SJSA1 (cell line): ENCODE data around the gene C10orf143. TPM values are rescaled to one million over a fixed set of nuclear protein-coding genes. Genes with fewer than 3 reads are reported as not detected.
"Not testable (repeated sequence)": the region's sequence is repeated elsewhere in the genome, so short reads cannot be mapped to it uniquely, and the experiment has no call there.

Experiments used
- DNase-seq, 2 experiments: peaks; one replicate each; pipeline ENCODE4 v3.0.0-alpha.2; 2015 to 2020; ENCODE audit warnings: low spot score in 2 of 2, low read depth in 1 of 2
- H3K27ac ChIP-seq: fragments of 250-450 bp; sonication (Bioruptor Pico); 2 replicates; pipeline ENCODE4 v1.5.1; 2020; ENCODE audit warnings: mild to moderate bottlenecking, moderate library complexity
- H3K27me3 ChIP-seq: fragments of 250-450 bp; sonication (Bioruptor Pico); replicated peaks from 2 replicates; pipeline ENCODE4 v1.5.1; 2020; ENCODE audit warnings: mild to moderate bottlenecking, moderate library complexity
- H3K36me3 ChIP-seq: fragments of 250-450 bp; sonication (Bioruptor Pico); 2 replicates; pipeline ENCODE4 v1.5.1; 2020; ENCODE audit warnings: mild to moderate bottlenecking
- H3K4me1 ChIP-seq: fragments of 250-450 bp; sonication (Bioruptor Pico); replicated peaks from 2 replicates; pipeline ENCODE4 v1.6.1; 2021; ENCODE audit warnings: mild to moderate bottlenecking
- H3K4me3 ChIP-seq: fragments of 250-450 bp; sonication (Bioruptor Pico); 2 replicates; pipeline ENCODE4 v1.5.1; 2020; ENCODE audit warnings: mild to moderate bottlenecking
- H3K9me3 ChIP-seq: fragments of 250-450 bp; sonication (Bioruptor Pico); replicated peaks from 2 replicates; pipeline ENCODE4 v1.5.1; 2020; ENCODE audit warnings: mild to moderate bottlenecking
- total RNA-seq: library from RNA; depleted of rRNA; stranded (reverse); fragments of >200 nt; shearing (Covaris generic); gene quantifications from 2 replicates; pipeline ENCODE4 v1.2.3, GENCODE V29; 2014

The C10orf143 gene
- total RNA-seq, 1 experiment from 2014 or later = 0.16 TPM

GRCh38 chr10:130099344-130099743 lies 11.3 kb downstream of the C10orf143 start:
- no peak for DNase-seq
- Histone ChIP-seq H3K4me1 (no peaks in the 10 kb centered on the region), H3K9me3 (no peaks in the 10 kb centered on the region), H3K36me3 (no peaks in the 10 kb centered on the region), H3K4me3 (no peak overlapping the region), H3K27ac (no peak overlapping the region), H3K27me3 (no peaks in the 10 kb centered on the region)

GRCh38 chr10:130090565-130090964 lies 20.1 kb downstream of the C10orf143 start:
- not testable (repeated sequence) for H3K27me3 ChIP-seq, H3K4me3 ChIP-seq, H3K9me3 ChIP-seq, H3K36me3 ChIP-seq, H3K4me1 ChIP-seq, DNase-seq, H3K27ac ChIP-seq

- Histone ChIP-seq H3K27me3 (no peaks in the 10 kb centered on the region), H3K4me1 (no peaks in the 10 kb centered on the region), H3K27ac (no peak overlapping the region), H3K36me3 (no peaks in the 10 kb centered on the region), H3K4me3 (no peak overlapping the region), H3K9me3 (no peaks in the 10 kb centered on the region)
- DNase-seq = no peak
Observed at GRCh38 chr10:130080461-130080814, 30.2 kb downstream of the C10orf143 start.

- Histone ChIP-seq H3K9me3 (no peaks in the 10 kb centered on the region), H3K27me3 (no peaks in the 10 kb centered on the region), H3K4me1 (no peaks in the 10 kb centered on the region), H3K27ac (no peak overlapping the region), H3K36me3 (no peaks in the 10 kb centered on the region), H3K4me3 (no peak overlapping the region)
- DNase-seq = no peak
Observed at GRCh38 chr10:130079614-130080460, 30.8 kb downstream of the C10orf143 start.

GRCh38 chr10:130078120-130078519 lies 32.5 kb downstream of the C10orf143 start:
- DNase-seq = no peak
- Histone ChIP-seq H3K27me3 (no peaks in the 10 kb centered on the region), H3K4me1 (no peaks in the 10 kb centered on the region), H3K9me3 (no peaks in the 10 kb centered on the region), H3K36me3 (no peaks in the 10 kb centered on the region), H3K4me3 (no peak overlapping the region), H3K27ac (no peak overlapping the region)

GRCh38 chr10:130076681-130077080 lies 33.9 kb downstream of the C10orf143 start:
- H3K9me3 ChIP-seq = no peaks in the 10 kb centered on the region
- DNase-seq = no peak

GRCh38 chr10:130074639-130075038 lies 36.0 kb downstream of the C10orf143 start:
- H3K27ac ChIP-seq = no peak overlapping the region
- no peaks in the 10 kb centered on the region for H3K9me3 ChIP-seq
- H3K4me3 ChIP-seq = no peak overlapping the region
- H3K27me3 ChIP-seq = no peaks in the 10 kb centered on the region
- no peak for DNase-seq
- no peaks in the 10 kb centered on the region for H3K36me3 ChIP-seq
- no peaks in the 10 kb centered on the region for H3K4me1 ChIP-seq

More at GRCh38 chr10:130076681-130077080, 33.9 kb downstream of the C10orf143 start:
- Histone ChIP-seq H3K4me3 (no peak overlapping the region), H3K27me3 (no peaks in the 10 kb centered on the region), H3K27ac (no peak overlapping the region), H3K4me1 (no peaks in the 10 kb centered on the region), H3K36me3 (no peaks in the 10 kb centered on the region)

GRCh38 chr10:130073912-130074311 lies 36.7 kb downstream of the C10orf143 start:
- Histone ChIP-seq H3K36me3 (no peaks in the 10 kb centered on the region), H3K9me3 (no peaks in the 10 kb centered on the region), H3K27ac (no peak overlapping the region), H3K27me3 (no peaks in the 10 kb centered on the region), H3K4me1 (no peaks in the 10 kb centered on the region), H3K4me3 (no peak overlapping the region)
- DNase-seq = no peak

GRCh38 chr10:130072247-130072646 lies 38.4 kb downstream of the C10orf143 start:
- Histone ChIP-seq H3K4me3 (no peak overlapping the region), H3K27me3 (no peaks in the 10 kb centered on the region), H3K36me3 (no peaks in the 10 kb centered on the region), H3K4me1 (no peaks in the 10 kb centered on the region), H3K27ac (no peak overlapping the region), H3K9me3 (no peaks in the 10 kb centered on the region)
- no peak for DNase-seq

- Histone ChIP-seq H3K27ac (no peak overlapping the region), H3K4me3 (no peak overlapping the region), H3K36me3 (no peaks in the 10 kb centered on the region), H3K27me3 (no peaks in the 10 kb centered on the region), H3K9me3 (0 out of 2 replicates have a peak, but pooled peaks cover 2% of the 10 kb centered on the region), H3K4me1 (no peaks in the 10 kb centered on the region)
- no peak for DNase-seq
Observed at GRCh38 chr10:130067893-130068292, 42.7 kb downstream of the C10orf143 start.

- Histone ChIP-seq H3K9me3 (0 out of 2 replicates have a peak, but pooled peaks cover 2% of the 10 kb centered on the region), H3K4me1 (no peaks in the 10 kb centered on the region), H3K36me3 (no peaks in the 10 kb centered on the region), H3K27me3 (no peaks in the 10 kb centered on the region), H3K27ac (no peak overlapping the region), H3K4me3 (no peak overlapping the region)
- no peak for DNase-seq
Observed at GRCh38 chr10:130066743-130067142, 43.9 kb downstream of the C10orf143 start.

- Histone ChIP-seq H3K27me3 (no peaks in the 10 kb centered on the region), H3K9me3 (0 out of 2 replicates have a peak, but pooled peaks cover 2% of the 10 kb centered on the region), H3K27ac (no peak overlapping the region), H3K36me3 (no peaks in the 10 kb centered on the region), H3K4me1 (no peaks in the 10 kb centered on the region), H3K4me3 (no peak overlapping the region)
- peak in 1 of 2 experiments; percentile 30 for DNase-seq
Observed at GRCh38 chr10:130065251-130065650, 45.4 kb downstream of the C10orf143 start.

- Histone ChIP-seq H3K27ac (no peak overlapping the region), H3K4me1 (no peaks in the 10 kb centered on the region), H3K4me3 (no peak overlapping the region), H3K9me3 (0 out of 2 replicates have a peak, but pooled peaks cover 2% of the 10 kb centered on the region), H3K36me3 (no peaks in the 10 kb centered on the region), H3K27me3 (no peaks in the 10 kb centered on the region)
- no peak for DNase-seq
Observed at GRCh38 chr10:130064783-130065182, 45.8 kb downstream of the C10orf143 start.

- H3K36me3 ChIP-seq = no peaks in the 10 kb centered on the region
- no peak overlapping the region for H3K27ac ChIP-seq
- H3K9me3 ChIP-seq = 0 out of 2 replicates have a peak, but pooled peaks cover 2% of the 10 kb centered on the region
- H3K4me1 ChIP-seq = no peaks in the 10 kb centered on the region
- no peaks in the 10 kb centered on the region for H3K27me3 ChIP-seq
- H3K4me3 ChIP-seq = no peak overlapping the region
- peak in 1 of 2 experiments; percentile 17 for DNase-seq
Observed at GRCh38 chr10:130062976-130063375, 47.7 kb downstream of the C10orf143 start.
